ENCODE results near the gene SLC25A29.
"Not testable (repeated sequence)": the region's sequence is repeated elsewhere in the genome, so short reads cannot be mapped to it uniquely, and the experiment has no call there.

SLC25A29 gene

DNA sequence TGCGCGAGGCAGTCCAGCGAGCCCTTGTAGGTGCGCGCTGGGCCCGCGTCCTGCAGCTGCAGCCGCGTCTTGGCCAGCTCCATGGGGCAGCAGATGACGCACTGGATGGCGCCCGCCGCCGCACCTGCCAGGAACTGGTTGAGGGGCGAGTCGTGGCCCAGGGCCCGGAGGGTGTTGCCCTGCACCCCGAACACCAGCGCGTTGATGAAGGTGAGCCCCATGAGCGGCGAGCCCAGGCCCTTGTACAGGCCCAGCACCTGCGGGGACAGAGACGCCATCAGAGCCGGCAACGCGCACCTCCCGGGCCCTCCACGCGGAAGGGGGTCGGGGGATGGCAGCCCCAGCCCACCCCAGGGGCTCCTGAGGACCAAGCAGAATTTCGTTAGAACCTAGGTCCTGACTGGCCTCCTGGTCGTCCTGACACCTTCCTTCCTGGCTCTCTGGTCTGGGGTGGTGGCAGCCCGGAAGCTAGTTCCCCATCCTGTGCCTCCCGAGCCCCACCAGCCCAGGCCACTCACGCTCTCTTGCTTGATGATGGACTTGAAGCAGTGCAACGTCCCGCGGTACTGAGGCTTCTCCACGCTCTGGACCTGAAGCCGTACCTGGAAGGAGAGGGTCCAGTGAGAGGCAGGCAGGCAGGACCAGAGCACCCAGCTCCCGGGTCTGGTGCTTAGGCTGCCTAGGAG lies 13.3 kb downstream of the SLC25A29 start:
- DNase-seq = no peak

DNA sequence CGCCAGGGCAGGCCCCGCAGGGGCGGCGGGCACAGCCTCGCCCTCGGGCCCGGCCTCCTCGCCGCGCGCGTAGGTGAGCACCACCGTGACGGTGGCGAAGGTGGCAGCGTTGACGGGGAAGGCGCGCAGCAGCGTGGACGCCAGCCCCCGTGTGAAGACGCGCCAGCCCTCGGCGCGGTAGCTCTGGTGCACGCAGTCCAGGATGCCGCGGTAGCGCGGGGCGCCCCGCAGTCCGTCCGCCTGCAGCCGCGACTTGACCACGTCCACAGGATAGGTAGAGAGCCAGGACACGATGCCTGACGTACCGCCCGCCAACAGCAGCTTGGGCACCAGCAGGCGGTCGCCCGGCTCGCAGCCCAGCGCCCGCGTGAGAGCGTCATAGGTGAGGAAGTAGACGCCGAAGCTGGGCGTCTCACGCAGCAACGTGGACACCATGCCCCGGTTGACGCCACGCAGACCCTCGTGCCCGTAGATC lies 13.9 kb downstream of the SLC25A29 start:
- DNase-seq = no peak

DNA sequence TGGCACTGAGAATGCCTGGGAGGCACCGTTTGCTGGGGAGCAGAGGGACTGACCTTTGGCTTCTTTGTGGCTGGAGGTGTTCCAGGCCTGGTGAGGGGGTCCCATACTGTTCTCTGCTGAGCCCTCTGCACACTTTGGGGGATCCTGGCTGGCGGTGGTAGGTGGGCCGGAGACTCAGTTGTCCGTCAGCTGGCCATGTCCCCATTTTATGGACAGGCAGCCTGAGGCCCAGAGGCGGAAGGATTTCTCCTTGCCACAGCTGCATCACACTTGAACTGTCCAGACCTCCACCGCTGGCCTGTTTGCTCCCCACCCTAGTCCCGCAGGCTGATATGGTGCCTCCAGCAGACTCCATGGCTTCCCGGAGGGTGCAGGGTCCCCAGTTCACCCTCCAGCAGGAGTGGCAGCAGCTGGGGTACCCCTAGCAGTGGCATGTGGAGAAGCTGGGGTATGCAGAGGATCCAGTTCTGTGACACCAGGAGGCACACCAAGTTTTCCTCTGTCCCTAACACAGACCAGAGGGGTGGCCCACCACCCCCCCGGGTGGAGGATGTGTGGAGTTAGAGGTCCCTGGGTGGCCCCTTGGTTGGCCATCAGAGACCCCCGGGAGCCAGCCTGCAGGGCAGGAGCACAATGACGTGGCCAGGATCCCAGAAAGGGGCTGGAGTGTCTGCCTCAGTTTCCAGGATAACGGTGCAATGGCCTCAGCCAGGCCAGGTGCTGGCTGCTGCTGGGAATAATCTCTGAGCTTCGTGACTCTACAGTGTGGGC lies 14.8 kb downstream of the SLC25A29 start:
- DNase-seq = no peak

GRCh38 chr14:100290607-100291304 lies 15.5 kb downstream of the SLC25A29 start:
- DNase-seq = no peak

GRCh38 chr14:100289916-100290606 lies 16.2 kb downstream of the SLC25A29 start:
- DNase-seq = no peak

DNA sequence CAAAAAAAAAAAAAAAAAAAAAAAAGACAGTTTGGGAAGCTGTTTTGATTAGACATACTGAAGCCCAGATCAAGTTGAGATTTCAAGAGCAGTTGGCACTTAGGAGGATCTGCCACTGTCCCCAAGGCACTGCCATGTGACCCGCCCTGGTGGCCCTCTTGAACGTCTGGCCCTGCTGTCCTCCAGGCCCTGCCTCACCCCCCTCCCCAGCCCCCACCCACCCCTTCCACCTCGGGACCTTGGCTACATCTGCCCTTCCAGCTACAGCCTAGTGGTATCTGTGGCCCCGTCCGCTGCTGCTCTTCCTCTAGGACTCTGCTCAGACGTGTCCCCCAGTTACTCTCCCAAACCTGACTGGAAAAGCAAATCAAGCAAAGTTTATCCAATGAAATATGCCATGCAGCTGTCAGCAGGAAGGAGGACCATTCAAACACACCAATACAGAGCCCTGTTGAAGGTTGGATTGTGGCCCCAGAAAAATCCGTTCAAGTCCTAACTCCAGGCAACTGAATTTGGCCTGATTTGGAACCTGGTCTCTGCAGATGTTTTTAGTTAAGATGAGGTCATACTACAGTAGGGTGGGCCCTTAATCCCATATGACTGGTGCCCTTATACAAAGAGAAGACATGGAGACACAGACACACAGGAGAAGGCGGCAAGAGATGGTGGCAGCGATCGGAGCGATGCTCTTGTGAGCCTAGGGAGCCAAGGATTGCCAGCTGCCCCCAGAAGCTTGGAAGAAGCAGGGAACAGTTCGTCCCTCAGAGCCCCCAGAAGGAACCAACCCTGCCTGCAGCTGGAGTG lies 17.7 kb downstream of the SLC25A29 start:
- no peak for DNase-seq

DNA sequence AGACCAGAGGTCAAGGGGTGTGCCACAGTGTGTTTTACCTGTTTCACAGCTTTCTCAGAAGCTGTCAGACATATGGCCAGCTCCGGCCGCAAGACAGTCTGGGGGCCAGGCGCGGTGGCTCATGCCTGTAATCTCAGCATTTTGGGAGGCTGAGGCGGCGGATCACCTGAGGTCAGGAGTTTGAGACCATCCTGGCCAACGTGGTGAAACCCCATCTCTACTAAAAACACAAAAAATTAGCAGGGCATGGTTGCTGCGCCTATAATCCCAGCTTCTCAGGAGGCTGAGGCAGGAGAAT lies 18.3 kb downstream of the SLC25A29 start:
- DNase-seq = not testable (repeated sequence)

GRCh38 chr14:100287202-100287997 lies 18.8 kb downstream of the SLC25A29 start:
- DNase-seq = no peak

GRCh38 chr14:100286484-100287191 lies 19.6 kb downstream of the SLC25A29 start:
- no peak for DNase-seq

- no peak for DNase-seq
Observed at GRCh38 chr14:100285913-100286400, 20.3 kb downstream of the SLC25A29 start.

DNA sequence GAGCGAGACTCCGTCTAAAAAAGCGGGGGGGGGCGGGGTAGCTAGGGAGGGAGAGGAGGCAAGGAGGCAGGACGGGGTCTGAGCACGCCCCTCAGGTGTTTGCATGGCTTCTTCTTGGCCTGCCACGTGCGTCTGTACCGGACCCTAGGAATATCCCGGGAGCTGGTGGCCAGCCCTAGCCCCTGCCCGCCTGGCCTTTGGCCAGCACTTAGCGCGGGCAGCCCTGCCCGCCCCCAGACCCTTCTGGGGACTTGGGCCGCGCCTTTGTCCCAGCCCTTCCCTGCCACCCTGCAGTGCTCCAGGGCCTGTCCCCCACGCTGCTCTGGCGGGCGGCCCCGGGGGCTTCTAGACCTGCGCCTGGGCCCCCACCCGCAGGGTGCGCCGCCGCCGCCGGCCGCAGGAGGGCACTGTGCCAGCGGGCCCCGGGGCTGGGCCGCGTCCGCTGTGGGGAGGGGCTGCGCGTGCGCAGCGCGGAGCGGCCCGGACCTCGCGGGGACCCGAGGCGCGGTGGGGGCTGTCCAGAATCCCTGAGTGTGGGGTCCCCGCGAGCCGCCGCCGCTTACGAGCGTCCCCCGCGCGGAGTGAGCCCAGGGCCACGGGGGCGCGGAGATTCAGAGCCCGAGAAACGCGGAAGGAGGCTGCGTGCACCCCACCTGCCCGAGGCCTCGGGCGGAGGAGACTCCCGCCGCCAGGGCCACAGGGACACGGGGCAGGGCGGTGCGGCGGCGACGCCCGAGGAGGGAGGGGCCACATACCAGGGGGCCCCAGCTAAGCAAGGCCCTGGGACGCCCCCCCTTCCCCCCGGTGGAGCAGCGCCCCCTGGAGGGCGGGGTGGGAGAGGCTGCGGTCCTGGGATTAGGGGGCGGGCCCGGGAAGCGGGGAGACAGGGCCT lies 21.0 kb downstream of the SLC25A29 start:
- peak; percentile 72 for DNase-seq

DNA sequence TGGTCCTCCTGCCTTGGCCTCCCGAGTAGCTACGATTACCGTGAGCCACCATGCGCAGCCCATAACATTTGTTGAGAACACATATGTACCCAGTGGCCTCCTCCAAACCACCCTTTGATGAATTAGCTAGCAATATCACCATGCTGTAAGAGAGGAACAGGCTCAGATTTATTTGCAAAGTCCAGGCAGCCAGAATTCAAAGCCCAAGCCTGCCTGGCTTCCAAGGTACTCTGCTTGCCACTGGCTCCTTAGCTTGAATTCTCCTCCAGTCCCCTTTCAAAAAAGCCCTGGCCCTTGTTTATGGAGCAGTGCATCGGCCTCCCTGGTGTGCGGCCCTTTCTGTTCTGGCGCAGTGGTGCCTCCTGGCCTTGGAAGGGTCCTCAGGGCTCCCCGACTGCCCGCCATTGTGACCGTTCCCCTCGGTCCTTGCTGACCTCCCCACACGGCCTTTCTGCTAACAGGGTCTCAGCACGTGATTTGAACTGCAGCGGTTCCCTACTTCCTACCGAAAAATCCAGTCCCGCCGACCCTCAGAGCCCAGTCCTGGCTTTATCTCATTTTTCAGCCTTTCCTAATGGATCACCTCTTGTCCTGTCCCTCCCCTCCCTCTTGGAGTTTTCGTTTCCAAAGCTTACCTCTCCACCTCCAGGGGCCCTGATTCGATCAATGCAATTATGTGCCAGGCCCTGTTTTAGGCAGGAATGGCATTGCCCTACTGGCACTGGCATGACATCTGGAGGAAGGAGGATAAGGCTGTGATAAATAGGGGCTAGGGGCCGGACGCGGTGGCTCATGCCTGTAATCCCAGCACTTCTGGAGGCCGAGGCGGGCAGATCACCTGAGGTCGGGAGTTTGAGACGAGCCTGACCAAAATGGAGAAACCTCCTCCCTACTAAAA lies 22.0 kb downstream of the SLC25A29 start:
- no peak for DNase-seq

- DNase-seq = not testable (repeated sequence)
Observed at GRCh38 chr14:100283436-100283835, 22.8 kb downstream of the SLC25A29 start.

DNA sequence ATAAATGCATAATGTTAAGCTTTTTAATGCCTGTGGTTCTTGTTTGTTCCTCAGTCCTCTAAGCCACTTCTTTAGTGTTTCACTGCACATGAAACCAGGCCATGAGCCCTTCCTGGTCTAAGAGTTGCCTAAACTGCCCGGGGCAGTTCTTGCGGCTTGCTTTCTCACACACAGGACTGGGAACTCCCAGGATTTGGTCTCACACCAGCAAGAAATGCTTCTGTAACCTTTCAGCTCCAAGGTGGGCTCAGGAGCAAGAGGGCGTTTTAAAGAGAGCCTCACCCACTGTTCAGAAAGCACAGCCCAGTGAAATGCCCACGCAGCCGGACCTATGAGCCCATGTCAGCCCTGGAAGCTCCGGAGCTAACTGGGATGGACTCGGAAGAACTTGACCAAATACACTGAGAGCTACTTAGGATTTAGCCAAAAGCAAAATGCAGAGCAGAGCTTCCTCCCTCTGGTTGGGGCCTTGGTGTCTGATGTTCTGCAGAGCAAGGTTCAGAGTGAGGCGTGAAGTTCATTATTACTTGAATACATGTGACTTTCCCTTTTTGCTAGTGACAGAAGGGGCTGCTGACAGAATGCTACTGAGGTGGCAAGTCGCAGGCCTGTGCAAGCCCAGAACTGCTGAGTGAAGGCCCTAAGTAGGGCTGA lies 23.4 kb downstream of the SLC25A29 start:
- no peak for DNase-seq

DNA sequence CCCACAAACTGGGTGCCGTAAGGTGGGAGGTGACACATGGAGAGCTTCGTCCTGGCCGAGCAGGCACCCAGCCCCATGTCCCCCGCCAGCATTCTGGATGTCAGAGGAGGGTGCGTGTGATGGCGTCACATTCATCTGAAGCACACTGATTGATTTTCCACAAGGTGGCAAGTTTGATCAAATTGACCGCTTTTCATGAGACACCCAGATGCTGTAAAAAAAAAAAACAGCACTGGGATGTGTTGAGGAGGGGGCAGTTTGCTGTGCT lies 24.2 kb downstream of the SLC25A29 start:
- DNase-seq = no peak

DNA sequence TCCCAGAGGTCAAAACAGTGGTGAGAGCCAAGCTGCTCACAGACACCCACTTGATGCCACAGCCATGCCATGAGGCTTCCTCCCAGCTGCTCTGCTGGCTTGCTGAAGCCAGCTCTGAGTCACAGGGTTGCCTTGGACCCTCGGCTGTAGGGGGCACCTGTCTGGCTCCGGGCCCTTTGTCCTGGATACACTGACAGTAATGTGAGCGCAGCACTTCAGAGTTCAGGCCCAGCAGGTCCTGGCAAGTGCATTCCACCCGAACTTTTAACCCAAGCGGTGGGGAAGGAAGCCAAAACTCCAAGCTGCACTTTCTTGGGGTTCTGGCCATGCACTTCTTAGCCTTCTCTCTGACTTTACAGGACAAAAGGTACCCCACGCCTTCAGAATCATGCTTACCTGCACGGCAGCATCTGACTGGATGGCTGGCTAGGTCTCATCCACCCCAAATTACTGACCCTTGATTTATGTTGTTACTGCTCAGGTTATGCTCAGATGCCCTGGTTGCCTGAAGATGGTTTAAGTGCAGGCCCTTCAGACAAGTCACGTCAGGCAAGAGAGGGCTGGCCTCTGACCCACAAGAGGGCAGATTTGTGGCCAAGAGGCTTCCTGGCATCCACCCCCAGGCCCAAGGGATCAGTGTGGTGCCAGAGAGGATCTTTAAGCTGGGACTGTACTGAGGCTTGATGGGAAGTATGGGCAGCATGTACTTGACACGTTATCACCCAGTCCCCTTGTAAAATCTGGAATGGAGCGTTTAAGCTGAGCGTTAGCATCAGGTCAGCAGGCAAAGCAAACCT lies 24.8 kb downstream of the SLC25A29 start:
- DNase-seq = no peak

GRCh38 chr14:100279563-100279962 lies 26.7 kb downstream of the SLC25A29 start:
- no peak for DNase-seq
